HL-60/S4 treated with retinoic acid at 250 ng/mL for 4 days and 3 days (cell line): ENCODE data around the gene MEOX2.

Source experiments
- in situ Hi-C: fragments of 300-500 bp; cut with MboI; formaldehyde crosslinking; loops from 2 replicates; pipeline ENCODE4 v1.7.0; 2022; ENCODE audit warnings: low sequenced_read_pairs

MEOX2 gene

DNA sequence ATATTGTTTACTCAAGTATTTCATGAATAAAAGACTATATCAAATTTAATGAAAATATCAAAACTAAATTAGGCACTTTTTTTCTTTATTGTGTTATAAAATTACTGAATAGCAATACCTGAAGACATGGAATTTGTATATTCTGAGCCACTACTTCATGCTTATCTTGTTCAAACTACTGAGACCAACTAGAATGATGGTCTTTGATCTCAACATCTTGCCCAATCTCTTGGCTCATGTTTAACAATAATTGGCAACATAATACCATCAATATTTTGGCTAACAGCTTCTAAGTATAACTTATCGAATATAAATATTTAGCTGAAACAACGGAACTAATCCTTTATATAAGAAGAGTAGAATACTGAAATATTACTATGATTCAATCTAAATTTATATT lies 68.2 kb downstream of the MEOX2 start:
- in situ Hi-C loops: no loop called here

DNA sequence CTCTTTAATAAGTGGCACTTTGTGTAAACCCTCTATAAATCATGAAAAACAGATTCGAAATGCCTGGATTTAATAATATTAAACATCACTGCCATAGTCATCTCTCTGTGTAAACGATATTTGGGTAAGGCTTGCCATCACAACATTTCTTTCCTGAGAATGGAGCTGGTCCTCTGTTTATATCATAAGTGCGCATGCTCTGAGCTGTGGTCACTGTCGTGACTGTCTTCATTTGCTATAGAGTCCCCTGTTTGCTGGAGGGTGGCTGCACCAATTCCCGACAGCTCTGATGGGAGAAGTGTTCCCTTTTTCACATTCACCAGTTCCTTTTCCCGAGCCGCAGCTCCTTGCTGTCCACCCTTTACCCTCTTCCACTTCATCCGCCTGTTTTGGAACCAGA lies 74.3 kb downstream of the MEOX2 start:
- in situ Hi-C loops: no loop called here

DNA sequence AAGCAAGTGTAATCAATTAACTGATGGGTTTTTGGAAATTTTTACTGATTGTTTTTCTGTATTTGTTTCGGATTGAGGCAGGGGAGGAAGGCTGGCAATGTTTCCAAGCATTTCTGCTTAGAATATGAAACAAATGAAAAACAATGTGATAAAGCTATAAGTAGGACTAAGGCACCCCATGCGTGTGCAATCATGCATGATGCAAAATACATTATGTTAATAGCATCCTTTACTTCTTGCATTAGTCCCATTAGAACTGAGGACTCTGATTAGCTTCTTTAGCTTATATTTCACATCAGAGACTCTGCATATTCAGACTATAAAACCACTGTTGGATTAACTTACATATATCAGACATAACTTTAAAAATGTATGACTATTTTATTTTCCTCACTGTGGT lies 76.0 kb downstream of the MEOX2 start:
- in situ Hi-C loops: no loop called here

DNA sequence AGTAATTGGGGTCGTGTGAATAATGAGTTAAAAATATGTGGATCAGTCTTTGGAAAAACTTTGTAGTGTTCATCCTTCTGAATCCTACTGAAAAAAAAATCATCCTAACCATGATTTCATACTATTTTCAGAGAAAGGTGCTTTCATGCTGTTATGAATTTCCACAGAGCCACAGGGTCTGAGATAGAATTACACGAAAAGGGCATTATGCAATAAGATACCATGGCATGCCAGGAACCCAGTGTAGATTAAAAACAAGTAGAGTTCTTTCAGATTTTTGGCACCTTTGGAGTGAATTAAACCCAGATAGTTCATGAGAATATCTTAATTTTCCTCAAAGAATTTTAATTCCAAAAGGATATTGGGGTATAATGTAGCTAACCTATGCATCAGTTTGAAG lies 77.2 kb downstream of the MEOX2 start:
- in situ Hi-C loops: no loop called here

DNA sequence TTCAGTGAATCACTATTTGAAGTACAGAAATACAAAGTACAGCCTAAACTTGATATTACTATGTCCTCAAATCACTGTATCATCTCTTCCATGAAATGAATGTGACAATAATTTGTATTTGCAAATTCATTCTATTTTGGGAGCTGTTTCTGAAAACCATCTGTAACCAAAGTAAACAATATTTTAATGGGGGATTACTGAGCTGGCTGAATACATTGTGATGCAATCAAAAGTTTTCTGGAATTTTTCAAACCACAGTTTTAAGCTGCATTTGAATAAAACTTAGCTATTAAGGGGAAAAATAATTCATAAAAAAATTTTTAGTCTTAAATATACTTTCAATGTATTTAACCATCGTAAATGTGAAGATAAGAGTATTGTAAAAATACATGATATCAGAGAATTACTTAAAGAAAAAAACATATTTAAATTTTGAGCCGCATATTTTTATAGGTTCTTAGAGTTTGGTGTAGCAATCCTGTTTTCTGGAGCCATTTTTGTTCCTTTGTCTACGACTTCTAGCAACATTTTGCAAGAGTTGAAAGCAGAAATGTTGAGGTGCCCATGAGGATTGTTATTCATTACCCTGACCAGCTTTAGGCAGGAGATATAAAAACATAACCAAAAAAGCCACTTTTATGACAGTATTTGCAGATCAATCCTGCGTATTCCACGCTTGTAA lies 78.8 kb downstream of the MEOX2 start:
- in situ Hi-C loops: no loop called here

DNA sequence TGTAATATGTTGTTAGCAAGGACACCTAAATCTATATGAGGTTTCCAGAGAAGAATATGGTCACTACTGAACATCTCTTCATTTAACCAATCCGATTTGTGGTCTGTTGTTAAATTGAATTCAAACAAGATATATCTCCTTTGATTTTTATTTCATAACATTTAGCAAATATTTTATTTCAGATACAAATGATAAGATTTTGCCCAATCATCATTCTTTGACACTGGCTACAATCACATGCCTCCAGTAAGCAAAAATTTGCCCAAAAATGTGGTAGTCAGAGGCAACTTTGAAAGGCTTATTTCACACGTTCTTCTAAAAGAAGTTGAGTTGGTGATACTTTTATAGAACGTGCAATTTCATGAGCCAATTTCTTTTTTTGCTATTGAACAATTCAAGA lies 79.9 kb downstream of the MEOX2 start:
- in situ Hi-C loops: no loop called here

DNA sequence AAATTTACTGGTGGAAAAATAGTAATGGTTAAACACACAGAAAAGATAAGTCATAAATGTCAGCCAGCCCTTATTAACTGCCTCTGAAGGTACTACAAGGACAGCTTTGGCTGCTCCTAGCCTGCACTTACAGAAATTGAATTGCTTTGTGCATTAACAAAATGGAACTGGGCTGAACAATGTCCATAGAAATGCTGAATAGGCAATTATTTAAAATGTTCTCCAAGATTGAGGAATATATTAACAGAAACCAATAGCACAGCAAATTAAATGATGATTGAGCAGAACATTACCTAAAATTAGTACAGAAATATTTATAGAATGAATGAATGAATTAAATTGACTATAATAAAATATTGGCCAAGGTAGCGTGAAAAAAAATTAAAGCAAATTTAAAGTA lies 82.3 kb downstream of the MEOX2 start:
- in situ Hi-C loops: no loop called here

DNA sequence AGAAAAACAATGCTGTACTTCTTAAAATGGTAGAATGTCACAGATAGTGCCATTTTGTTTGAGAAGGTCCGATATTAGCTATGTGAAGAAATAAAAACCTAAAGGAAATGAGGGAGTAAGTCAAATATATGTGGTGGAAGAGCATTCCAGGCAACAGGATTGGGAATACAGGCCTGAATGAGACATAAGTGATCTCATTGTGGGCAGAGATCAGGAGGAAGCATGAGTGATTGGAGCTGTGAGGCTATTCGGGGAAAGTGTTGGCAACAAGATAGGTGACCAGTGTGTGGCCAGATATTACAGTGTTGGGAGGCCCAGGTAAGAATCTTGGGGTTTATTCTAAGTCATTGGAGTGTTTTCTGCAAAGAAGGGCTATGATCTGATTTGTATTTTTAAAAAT lies 83.4 kb downstream of the MEOX2 start:
- in situ Hi-C loops: no loop called here

DNA sequence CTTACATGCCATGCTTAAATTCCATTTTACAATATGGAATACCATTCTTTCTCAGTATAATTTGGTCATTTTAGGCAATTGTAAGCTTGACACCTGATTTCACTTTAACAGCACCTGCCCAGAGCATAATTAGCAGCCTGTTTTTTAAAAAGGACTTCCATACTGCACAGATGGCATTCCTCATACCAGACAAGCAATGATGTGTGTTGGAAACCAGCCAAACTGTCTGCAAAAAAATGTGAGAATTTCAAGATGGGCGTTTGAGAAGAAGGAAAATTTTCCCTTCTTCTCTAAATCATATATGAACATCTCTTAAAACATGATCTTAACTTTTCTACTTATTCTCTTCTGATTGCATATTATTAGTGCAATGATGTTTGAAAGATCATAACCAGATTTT lies 84.2 kb downstream of the MEOX2 start:
- in situ Hi-C loops: no loop called here

DNA sequence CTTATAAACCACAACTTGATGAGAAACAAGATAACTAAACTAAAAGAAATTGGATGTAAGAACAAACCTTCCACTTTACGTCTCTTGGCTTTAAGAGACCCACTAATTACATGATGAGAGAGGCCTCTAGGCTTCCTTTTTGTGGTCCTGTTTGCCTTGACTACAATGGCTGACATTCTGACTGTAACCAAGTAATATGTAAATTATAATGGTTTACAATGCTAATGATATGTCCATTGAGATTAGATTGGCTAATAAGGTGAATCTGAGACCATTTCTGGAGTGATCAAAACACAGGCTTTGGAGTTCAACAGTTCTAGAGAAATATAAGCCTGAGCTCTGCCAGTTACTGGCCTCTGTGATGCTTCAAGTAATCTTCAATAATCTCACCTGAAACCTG lies 85.3 kb downstream of the MEOX2 start:
- in situ Hi-C loops: no loop called here

DNA sequence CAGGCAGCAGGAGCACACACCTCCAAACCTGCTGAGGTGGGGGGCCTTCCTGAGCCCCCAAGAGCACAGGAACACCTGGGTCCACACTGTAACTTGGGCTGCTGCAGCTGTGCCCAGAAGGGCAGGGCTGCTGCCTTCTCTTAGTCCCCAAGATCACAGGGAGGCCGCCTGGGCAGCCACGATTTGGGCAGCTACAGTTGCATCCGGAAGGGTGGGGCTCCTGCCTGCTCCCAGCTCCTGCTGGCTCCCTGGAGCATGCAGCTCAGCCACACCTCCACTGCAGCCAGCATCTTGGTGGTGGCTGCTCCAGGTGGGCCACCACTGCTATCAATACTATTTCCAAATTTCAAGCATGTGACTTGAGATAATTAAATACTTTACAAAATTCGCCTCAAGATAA lies 86.2 kb downstream of the MEOX2 start:
- in situ Hi-C loops: no loop called here

DNA sequence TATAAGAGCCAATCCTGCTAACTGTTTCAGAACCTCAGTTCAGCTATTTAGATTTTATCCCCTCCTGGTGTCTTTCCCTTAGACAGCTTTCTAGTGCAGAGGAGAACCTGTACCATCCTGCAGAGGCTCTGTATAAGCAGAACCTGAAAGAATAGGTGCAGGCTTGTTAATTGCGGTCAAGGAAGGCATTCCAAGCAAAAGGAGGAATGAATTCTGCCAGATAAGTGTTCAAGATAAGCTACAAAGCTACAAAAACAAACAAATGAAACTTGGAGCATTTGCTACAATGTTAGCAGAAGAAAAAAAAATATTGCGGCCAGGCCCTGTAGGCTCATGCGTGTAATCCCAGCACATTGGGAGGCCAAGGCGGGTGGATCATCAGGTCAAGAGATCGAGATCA lies 92.0 kb downstream of the MEOX2 start:
- in situ Hi-C loops: no loop called here

DNA sequence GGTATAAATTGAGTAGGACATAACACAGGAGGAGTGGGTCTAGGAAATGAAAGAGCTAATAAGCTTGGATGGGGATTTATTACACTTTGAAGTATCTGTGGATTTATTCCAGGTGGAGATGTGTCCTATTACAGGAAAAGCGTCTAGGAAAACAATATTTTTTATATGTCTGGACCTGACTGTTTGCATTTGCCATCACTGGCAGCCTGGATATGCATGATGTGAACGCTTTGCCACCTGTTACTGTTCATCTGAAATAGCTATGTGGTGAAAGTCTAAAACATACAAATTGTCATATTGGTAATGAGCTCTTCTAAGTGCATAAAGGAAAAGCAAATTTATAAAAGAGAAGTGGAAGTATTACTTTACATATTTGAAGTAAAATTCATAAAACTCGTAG lies 93.1 kb downstream of the MEOX2 start:
- in situ Hi-C loops: no loop called here

DNA sequence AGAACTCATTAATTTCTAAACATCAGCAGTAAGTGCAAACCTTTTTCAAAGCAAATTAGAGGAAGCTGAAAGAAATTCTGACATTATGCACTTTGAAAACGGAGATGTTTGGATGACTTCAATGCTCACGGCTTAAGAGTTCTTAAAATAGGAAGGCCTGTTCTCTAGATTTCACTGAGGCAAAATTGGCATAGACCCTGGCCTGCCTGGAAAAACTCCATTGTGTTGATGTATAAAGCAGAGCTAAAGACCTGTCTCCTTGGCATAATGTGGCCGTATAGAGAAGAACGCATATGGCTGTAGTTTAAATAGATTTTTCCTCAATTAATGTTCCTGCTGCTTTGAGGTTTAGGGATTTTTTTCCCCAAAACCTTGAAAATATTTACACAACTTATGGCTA lies 100.2 kb downstream of the MEOX2 start:
- in situ Hi-C loops: no loop called here

DNA sequence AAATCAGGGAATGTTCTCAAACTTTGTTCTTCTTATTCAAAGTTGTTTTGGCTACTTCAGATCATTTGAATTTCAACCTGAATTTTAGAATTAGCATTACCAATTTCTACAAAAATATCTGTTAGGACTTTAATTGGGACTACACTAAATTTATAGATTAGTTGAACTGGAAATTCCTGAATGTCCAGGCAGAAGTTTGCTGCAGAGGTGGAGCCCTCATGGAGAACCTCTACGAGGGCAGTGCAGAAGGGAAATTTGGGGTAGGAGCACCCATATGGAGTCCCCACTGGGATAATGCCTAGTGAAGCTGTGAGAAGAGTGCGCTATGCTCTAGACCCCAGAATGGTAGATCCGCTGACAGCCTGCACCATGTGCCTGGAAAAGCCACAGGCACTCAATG lies 101.9 kb downstream of the MEOX2 start:
- in situ Hi-C loops: no loop called here

DNA sequence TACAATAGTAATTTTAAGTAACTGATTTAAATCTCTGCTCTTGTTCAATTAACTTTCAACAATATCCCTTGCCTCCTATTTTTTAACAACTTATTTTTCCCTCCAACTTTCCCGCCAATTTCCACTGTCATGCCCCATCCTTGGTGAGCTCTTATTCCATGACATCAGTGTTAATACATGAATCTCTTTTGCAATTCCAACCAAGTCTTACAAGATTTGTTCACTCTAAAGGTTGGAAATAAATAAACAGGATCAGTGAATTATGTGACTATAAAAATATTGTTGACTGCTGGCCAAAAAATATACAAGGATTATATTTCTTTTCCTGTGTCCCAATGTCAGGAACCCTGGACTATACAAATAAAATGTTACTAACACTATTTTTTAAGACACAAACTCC lies 103.7 kb downstream of the MEOX2 start:
- in situ Hi-C loops: no loop called here

DNA sequence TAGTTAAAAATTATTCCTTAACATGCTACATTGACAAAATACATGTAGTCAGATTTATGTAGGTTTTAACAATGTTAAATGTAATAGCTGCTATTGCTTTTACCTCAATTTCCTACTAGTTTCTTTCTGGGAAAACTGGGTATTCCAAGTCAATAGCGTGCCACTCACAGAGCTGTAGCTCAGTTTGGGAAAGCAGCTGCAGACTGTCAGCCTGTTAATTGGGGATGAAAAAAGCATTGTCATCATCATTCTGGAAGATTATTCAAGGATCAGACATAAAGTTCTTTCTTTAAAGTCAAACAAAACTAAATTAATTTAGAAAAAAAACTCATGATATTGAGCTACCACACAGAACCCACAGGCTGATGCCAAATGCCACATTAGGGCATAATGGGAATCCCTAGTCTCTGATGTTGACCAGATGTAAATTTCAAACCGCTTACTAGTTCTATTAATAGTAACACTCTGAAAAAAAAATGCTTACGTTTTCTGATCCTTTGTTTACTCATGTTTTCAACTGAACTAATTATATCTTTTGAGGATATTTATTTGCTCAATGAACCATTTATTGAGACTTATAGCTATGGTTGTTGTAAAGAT lies 105.0 kb downstream of the MEOX2 start:
- in situ Hi-C loops: no loop called here

DNA sequence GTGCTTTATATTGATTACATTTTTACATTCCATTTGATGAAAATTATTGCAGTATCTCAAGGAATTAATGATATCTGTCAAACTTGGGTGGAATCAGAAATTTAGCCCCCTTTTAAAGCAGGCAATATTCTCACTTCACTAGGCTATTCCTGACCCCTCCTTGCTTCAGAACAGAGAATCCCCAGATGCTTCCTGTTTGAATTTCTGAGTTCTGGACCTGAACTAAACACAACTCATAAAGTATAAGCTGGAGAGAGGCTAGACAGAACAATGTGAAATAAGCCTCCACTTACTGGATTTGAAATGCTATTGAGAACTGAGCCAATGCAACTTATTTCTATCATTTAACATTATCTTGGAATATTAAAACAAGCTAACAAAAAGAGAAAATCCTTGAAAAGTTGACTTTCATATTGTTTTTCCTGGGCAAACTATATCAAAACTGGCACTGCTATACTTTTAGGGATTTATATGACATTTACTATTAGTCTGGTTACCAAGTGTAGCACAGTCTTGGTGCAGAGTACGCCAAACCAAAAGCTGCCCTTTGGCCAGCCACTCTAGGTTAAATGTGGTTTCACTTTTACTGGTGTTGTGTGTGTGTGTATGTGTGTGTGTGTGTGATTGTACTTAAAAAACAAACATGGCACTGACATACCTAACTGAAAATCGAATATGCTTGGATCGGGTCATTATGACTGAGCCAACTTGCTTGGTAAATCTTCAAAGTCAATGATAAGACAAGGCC lies 105.7 kb downstream of the MEOX2 start:
- in situ Hi-C loops: no loop called here

DNA sequence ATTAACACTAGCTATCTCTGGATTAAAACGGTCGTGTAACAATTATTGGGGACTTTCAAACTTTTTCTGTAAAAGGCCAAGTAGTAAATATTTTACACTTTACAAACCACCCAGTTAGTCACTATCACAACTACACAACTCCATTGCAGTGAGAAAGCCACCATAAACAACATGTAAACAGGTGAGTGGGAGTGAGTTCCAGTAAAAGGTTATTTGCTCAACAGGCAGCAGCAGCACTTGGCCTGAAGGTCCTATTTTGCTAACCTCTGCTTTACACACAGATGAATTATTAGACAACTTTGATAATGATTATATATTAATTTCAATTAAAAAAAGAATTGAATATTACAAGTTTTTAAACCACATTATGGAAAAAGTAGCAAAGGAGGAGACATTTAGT lies 108.9 kb downstream of the MEOX2 start:
- in situ Hi-C loops: no loop called here

DNA sequence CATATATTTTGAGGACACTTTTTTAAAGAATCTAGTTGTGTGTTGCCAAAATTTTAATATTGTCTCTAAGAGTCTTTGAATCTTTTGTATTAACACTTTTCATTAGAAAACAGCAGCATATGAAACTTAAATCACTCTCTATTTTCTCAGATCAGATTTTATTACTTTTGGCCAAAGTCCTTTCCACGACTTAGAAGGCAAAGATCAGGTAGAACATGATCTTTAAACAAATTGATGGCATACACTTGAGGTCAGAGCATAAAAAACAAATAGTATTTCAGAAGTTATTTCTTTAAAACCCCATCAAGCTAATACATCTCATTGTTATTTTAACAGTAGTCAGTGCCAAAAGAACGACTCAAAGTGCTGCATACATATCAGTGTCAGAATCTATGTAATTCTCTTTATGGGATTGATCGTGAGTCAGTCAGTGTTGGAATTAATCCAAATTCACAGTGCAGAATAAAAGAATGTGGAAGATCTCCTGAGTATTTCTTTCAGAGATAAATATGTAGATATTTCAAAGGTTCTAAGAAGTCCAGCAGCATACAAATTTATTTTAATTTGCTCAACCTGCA lies 115.1 kb downstream of the MEOX2 start:
- in situ Hi-C loops: no loop called here

DNA sequence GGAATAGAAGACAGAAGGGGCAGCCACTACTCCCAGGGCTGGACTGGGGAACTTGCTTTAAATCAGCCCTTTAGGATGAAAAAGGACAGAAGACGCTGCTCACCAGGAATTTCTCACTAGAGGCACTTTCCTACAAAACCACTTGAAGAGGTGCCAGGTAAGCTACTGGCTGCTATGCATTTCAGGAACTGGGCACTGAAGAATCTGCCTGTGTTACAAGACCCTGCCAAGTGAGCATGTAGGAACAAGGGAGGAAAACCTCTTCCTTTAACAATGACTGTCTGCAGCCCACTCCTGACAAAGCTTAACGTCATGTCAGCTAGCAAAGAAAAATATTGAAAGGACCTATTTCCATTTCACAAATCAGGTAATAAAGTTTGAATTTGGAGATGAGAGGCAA lies 118.8 kb downstream of the MEOX2 start:
- in situ Hi-C loops: no loop called here

DNA sequence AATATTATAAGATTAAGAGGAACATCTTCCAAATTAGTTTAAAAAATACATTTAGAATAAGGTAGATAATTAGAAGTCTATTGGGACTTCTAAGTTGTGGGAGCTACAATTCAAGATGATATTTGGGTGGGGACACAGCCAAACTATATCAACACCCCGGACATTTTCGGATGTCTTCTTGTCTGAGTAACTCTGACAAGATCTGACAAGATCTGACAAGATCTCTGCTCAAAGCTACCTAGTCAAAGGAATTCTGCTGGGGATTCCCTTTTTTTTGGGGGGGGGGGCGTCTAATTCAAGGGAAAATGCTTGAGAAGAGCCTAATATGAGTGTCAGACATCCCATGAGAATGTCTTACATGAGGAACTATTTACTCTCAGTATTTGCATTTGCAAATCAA lies 119.4 kb downstream of the MEOX2 start:
- in situ Hi-C loops: no loop called here
